OCI-LY7 (cell line): ENCODE data around the gene HDAC4. TPM values are rescaled to one million over a fixed set of nuclear protein-coding genes. Genes with fewer than 3 reads are reported as not detected.

Experiments used
- BruUV-seq: library from RNA; stranded (reverse); fragments of 400-500 nt; replicated peaks from 2 replicates; lab custom pipeline; 2021; lab: Mats Ljungman, UMichigan
- CTCF ChIA-PET: fragments of 300-600 bp; sonication (Branson Sonifier 250); formaldehyde crosslinking; loops from one replicate; lab custom pipeline; 2022; ENCODE audit warnings: antibody characterized with exemption; ENCODE audit not compliant: unreplicated experiment; lab: Charles Lee
- POLR2A ChIA-PET: fragments of 300-600 bp; sonication (Branson Sonifier 250); formaldehyde crosslinking; loops from one replicate; lab custom pipeline; 2022; ENCODE audit warnings: antibody characterized with exemption; lab: Charles Lee
- DNase-seq: peaks from one replicate; pipeline ENCODE4 v3.0.0-alpha.2; 2015; ENCODE audit warnings: low spot score
- H2AFZ ChIP-seq: fragments of 200-600 bp; sonication (generic), shearing (Covaris generic); 2 replicates; pipeline ENCODE4 v1.6.1; 2014; ENCODE audit warnings: mild to moderate bottlenecking, antibody characterized with exemption, low read length, moderate library complexity
- H3K27ac ChIP-seq: fragments of 200-600 bp; sonication (generic); 2 replicates; pipeline ENCODE4 v1.5.1; 2014; ENCODE audit warnings: mixed run types, low read depth, mild to moderate bottlenecking, moderate library complexity, low read length, inconsistent platforms; ENCODE audit not compliant: poor library complexity, severe bottlenecking
- H3K36me3 ChIP-seq: fragments of 200-600 bp; sonication (generic); 2 replicates; pipeline ENCODE4 v1.6.1; 2014; ENCODE audit warnings: mild to moderate bottlenecking, antibody characterized with exemption, low read length, moderate library complexity, mixed read lengths; ENCODE audit not compliant: insufficient read depth
- H3K4me1 ChIP-seq: fragments of 200-600 bp; sonication (generic); 2 replicates; pipeline ENCODE4 v1.5.1; 2014; ENCODE audit warnings: mild to moderate bottlenecking, low read length; ENCODE audit not compliant: insufficient read depth, poor library complexity, severe bottlenecking
- H3K4me2 ChIP-seq: fragments of 200-600 bp; sonication (generic); 2 replicates; pipeline ENCODE4 v1.6.1; 2014; ENCODE audit warnings: mild to moderate bottlenecking, low read length
- H3K4me3 ChIP-seq: fragments of 200-600 bp; sonication (generic); 2 replicates; pipeline ENCODE4 v1.5.1; 2014; ENCODE audit warnings: mild to moderate bottlenecking, low read depth, low read length; ENCODE audit not compliant: poor library complexity, severe bottlenecking
- H3K79me2 ChIP-seq: fragments of 200-600 bp; sonication (generic); 2 replicates; pipeline ENCODE4 v1.6.1; 2016; ENCODE audit warnings: low read depth, mild to moderate bottlenecking, low read length, moderate library complexity, mixed read lengths; ENCODE audit not compliant: insufficient read depth
- H3K9me2 ChIP-seq: fragments of 200-600 bp; sonication (generic); 2 replicates; pipeline ENCODE4 v1.6.1; 2016; ENCODE audit warnings: mild to moderate bottlenecking, low read length, mixed read lengths; ENCODE audit not compliant: insufficient read depth
- H3K9me3 ChIP-seq: fragments of 200-600 bp; sonication (generic); 2 replicates; pipeline ENCODE4 v1.6.1; 2014; ENCODE audit warnings: mild to moderate bottlenecking, mixed run types, low read length, mixed read lengths
- H4K20me1 ChIP-seq: fragments of 200-600 bp; sonication (generic); 2 replicates; pipeline ENCODE4 v1.6.1; 2014; ENCODE audit warnings: mild to moderate bottlenecking, antibody characterized with exemption, low read length, moderate library complexity, mixed read lengths; ENCODE audit not compliant: insufficient read depth
- CTCF ChIP-seq: fragments of 200-600 bp; sonication (generic); conservative IDR thresholded peaks from 2 replicates; pipeline ENCODE4 v1.5.1; 2014; ENCODE audit warnings: mild to moderate bottlenecking, antibody characterized with exemption, low read length, moderate library complexity, mixed read lengths
- EZH2phosphoT487 ChIP-seq: fragments of 200-600 bp; sonication (generic); IDR thresholded peaks from 2 replicates; pipeline ENCODE4 v1.6.1; 2018; ENCODE audit warnings: low read depth, borderline replicate concordance, mild to moderate bottlenecking, mixed run types, antibody characterized with exemption, low read length, moderate library complexity, mixed read lengths
- intact Hi-C: fragments of 100-400 bp; cut with micrococcal nuclease; formaldehyde crosslinking; loops from one replicate; pipeline ENCODE4 v1.10.0; 2022; ENCODE audit not compliant: unreplicated experiment
- total RNA-seq, 2 experiments: library from RNA; depleted of rRNA in 1 of 2; stranded (reverse); fragments of >200 nt in 1 of 2; shearing (Covaris generic) in 1 of 2; gene quantifications; 2 replicates each; pipeline ENCODE4 v1.2.3, GENCODE V29; 2014 to 2022

Gene HDAC4
- total RNA-seq, 2 experiments from 2014 or later: 10.2 to 20.6 TPM

GRCh38 chr2:239349453-239350135 lies 51.2 kb downstream of the HDAC4 start:
- Histone ChIP-seq H4K20me1 (no peaks in the 10 kb centered on the region), H3K4me2 (no peak overlapping the region), H2AFZ (no peak overlapping the region), H3K27ac (no peak overlapping the region), H3K36me3 (no peaks in the 10 kb centered on the region), H3K79me2 (no peaks in the 10 kb centered on the region), H3K9me2 (no peaks in the 10 kb centered on the region), H3K4me3 (no peak overlapping the region), H3K4me1 (no peaks in the 10 kb centered on the region), H3K9me3 (peaks cover under 1% of the 10 kb centered on the region; the same call in 1 of the 2 replicates)
- no TSS peak for BruUV-seq
- intact Hi-C loops: no loop called here
- no peak for DNase-seq
- TF ChIP-seq EZH2phosphoT487 (no peak), CTCF (no peak)
- CTCF ChIA-PET: no interaction called here
- POLR2A ChIA-PET: interaction anchor here (0.7 kb wide), 2 partner anchors 26 to 509 kb away, joined by 3 read pairs; no protein-coding TSS in a partner anchor

GRCh38 chr2:239348563-239349452 lies 52.0 kb downstream of the HDAC4 start:
- H2AFZ ChIP-seq: no peak overlapping the region
- DNase-seq: no peak
- TF ChIP-seq CTCF: no peak
- no peak for TF ChIP-seq EZH2phosphoT487
- no peaks in the 10 kb centered on the region for H3K9me2 ChIP-seq
- no peaks in the 10 kb centered on the region for H3K79me2 ChIP-seq
- CTCF ChIA-PET: no interaction called here
- H4K20me1 ChIP-seq: no peaks in the 10 kb centered on the region
- no TSS peak for BruUV-seq
- POLR2A ChIA-PET: interaction anchor here (0.5 kb wide), 1 partner anchor 9 kb away, joined by 3 read pairs; no protein-coding TSS in a partner anchor
- no peaks in the 10 kb centered on the region; the same call in 1 of the 2 replicates for H3K9me3 ChIP-seq
- no peak overlapping the region for H3K27ac ChIP-seq
- no peaks in the 10 kb centered on the region for H3K36me3 ChIP-seq
- H3K4me2 ChIP-seq: no peak overlapping the region
- no peaks in the 10 kb centered on the region for H3K4me1 ChIP-seq
- intact Hi-C loops: no loop called here
- H3K4me3 ChIP-seq: no peak overlapping the region
